HL-60/S4 (cell line): Measurements from ENCODE around the gene NAV1.
"Not testable (repeated sequence)": the region's sequence is repeated elsewhere in the genome, so short reads cannot be mapped to it uniquely, and the experiment has no call there.

ENCODE experiments used
- in situ Hi-C: fragments of 300-500 bp; cut with MboI; formaldehyde crosslinking; loops from 2 replicates; pipeline ENCODE4 v1.14.3; 2022; ENCODE audit warnings: low sequenced_read_pairs

The NAV1 gene

DNA sequence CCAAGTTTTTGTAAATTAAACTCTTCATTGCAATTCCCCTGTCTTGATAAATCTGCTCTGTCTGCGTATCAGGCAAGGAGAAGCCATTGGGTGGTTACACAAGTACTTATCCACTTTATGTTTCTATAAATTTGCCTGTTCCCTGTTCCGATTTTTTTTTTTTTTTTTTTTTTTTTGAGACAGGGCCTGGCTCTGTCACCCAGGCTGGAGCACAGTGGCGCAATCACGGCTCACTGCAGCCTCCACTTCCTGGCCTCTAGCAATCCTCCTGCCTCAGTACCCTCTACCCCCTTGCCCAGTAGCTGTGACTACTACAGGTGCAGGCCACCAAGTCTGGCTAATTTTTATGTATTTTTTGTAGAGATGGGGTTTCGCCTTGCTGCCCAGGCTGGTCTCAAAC, 20.9 kb upstream of the NAV1 start:
- in situ Hi-C loops, result no loop called here

DNA sequence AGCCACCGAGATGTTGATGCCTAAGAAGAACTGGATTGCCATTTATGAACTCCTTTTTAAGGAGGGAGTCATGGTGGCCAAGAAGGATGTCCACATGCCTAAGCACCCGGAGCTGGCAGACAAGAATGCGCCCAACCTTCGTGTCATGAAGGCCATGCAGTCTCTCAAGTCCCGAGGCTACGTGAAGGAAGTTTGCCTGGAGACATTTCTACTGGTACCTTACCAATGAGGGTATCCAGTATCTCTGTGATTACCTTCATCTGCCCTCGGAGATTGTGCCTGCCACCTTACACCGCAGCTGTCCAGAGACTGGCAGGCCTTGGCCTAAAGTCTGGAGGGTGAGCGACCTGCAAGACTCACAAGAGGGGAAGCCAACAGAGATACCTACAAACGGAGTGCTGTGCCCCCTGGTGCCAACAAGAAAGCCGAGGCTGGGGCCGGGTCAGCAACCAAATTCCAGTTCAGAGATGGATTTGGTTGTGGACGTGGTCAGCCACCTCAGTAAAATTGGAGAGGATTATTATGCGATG, 18.8 kb upstream of the NAV1 start:
- in situ Hi-C loops, result not testable (repeated sequence)

DNA sequence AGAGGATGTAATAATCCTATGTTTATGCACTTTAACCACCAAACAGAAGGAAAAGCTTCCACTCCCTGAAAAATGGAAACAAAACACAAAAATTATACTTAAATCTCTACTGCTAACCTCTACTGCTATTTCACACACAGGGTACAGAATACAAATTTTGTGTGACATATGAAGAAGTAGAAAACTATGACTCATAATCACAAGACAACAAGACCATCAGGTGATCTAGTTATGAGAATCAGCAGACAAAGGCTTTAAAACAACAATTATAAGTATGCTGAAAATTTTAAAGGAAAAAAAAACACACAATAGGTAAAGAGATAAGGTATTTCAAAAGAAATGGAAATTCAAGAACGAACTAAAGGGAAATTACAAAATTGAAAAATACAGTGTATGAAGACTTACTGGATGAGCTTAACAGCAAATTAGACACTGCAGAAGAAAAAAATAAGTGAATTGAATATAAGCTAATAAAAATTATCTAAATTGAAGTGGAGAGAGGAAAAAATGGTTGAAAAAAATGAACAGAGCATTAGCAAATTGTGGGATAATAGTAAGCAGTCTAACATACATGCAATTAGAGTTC, 13.6 kb upstream of the NAV1 start:
- in situ Hi-C loops, result no loop called here

DNA sequence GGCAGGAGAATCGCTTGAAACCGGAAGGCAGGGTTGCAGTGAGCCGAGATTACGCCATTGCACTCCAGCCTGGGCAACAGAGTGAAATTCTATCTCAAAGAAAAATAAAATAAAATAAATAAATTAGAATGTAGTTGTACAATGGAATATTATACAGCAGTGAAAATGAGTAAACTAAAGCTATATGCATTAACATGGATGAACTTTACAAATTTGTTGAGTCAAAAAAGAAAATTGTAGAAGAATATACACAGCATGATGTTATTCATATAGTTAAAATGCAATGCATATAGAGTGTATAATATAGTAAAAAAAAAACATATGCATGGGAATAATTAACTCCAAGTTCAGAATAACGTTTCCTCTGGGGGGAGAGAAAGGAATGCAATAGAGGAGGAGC, 11.0 kb upstream of the NAV1 start:
- in situ Hi-C loops, result no loop called here

DNA sequence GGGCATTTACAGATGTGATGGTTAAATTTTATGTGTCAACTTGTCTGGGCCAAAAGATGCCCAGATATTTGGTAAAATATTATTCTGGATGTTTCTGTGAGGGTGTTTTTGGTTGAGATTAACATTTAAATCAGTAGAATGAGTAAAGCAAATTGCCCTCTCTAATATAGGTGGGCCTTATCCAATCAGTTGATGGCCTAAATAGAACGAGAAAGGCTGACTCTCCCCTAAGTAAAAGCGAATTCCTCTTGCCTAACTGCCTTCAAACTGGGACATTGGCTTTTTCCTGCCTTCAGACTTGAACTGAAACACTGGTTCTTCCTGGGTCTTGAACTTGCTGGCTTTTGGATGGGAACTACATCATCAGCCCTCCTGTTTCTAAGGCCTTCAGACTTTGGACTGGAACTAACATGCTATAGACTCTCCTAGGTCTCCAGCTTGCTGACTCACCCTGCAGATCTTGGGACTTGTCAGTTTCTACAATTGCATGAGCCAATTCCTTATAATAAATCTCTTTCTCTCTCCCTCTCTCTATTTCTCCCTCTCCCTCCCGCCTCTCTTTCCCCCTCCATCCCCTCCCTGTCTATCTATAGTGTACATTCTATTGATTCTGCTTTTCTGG, 10.2 kb upstream of the NAV1 start:
- in situ Hi-C loops, result no loop called here

DNA sequence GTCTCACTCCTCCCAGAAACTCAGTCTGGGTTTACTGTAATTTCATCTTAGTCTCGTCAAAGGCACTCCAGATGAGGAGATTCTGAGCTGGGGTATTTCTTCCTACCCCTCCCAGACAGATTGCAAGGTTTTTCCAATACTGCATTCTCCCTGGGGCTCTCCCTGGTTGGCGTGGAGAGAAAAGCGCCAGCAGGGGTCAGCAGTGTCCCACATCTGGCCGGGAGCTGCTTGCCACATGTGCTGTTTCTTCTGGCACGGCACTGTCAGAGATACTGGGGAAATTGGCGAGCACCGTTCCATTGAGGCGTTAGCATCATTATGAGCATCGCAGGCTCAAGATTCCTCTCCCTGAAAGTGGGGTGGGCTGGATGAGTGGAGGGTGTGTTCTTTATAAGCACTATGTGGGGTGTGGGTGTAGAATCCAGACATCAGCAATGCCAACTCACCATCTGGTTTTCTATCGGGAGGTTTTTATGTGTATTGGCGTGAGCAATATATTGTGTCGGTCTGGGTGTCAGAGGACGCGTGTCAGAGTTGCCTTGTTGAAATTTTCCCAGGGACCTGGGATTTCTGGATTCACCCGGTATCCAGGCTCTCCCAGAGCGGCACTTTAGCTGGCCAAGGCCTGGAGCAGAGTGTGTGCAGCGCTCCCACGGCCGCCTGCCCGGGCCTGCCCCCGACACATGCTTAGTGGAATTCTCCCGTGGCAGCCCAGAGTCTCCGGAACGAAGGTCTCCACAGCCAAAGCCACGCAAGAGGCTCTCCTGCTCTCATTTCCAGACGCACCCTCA, 8.0 kb upstream of the NAV1 start:
- in situ Hi-C loops, result no loop called here

DNA sequence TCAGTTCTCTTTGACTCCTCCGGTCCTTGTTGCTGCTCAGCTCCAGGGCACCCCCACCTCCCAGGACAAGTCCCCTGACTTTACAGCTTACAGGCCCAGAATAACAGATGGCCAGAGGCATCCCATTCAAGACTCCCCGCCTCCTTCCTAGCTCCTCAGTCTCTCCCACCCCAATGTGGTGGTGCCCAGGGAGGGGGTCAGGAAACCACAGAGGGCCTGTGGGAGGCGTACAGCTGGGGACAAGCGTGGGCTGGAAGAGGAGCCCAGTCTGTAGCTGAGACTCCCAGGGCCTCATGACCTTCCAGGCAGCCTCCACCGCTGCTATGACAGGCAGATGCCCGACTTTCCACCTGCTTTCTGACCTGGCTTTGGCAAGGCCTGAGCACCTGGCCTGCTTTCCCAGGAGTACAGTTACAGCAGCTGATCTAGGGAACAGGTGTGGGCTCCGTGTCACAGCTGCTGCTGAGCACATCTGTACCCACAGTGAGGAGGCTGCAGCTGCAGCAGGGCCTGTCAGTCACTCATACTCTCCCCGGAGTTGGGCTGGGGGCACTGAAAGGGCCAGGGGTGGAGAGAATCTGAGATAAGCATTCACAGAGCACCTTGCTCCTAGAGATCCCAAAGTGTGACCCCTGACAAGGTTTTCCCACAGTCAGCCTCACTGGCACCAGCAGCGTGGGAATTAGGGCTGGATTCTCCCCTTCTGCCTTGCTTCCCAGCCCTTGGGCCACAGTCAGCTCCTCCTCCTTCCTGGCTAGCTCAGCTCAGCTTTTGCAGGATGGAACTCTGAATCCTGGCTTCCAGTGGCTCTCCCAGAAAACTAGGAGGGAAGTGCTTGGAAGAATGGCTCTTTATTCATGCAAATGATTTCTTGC, 7.1 kb upstream of the NAV1 start:
- in situ Hi-C loops, result no loop called here

DNA sequence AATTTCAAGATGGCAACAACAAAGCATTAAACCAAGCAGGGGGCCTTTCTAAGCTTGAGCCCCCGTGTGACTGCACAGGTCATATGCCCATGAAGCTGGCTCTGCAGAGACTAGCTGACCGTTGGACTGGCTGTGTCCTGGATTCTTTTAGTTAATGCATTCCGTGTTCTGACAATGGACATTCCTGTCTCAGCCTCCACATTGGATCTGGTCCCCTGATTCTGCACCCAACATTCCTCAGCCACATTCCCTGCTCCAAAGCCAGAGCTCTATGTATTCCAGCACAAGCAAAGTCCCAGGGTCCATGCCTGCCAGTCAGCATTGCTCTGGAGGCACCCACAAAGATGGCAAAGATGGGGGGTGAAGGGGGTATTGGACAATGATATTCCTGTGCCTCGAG, 5.1 kb upstream of the NAV1 start:
- in situ Hi-C loops, result no loop called here

DNA sequence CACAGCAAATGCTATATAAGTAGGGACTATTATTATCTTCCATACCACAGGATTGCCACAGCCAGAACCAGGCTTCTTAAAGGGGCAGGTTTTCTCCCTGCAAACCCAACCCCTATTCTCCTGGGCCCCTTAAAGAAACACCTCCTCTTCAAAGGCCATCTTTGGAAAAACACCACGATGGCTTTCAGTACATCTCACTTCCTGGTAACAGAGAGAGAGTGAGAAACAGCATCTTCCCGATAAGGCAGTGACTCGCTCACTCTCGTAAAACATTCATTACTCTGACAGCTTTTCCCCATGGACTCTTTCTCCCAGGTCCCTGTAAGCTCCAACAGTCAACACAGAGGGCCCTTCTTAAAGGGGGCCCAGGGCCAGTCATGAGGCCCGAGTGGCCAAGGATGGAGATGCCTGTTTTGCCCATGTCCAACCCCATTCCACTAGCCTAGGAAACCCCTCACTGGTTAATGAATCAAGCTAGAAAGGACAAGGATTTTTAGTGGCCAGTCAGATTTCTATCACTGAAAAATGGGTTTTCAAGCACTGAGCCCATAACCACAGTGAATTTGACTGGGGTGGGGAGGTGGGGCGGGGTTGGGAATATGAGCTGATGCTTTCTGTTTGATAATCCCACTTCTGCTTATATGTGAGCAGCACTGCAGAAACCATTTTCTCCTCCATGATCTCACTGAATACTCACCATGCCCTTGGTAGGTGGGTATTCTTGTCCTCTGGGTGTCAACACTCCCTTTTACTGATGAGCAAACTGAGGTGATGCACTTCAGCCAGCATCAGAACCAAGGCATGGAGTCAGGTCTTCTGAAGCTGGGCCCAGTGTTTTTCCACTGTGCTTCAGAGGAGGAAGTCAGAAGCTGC, 3.6 kb upstream of the NAV1 start:
- in situ Hi-C loops, result no loop called here

DNA sequence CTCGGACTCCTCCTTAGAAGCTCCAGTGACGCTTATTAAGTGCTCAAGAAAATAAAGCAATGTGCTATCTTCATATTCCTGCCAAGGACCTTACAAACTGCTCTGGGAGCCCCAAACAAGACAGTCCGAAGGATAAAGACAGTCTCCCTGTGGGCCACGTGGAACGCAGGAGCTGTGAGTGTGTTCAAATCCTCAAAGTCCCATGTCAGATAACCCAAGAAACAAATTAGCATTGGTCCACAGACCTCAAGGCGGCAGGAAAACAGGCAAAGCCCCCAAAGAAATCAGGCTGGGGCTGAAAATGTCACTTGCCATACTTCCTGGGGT, 3.0 kb upstream of the NAV1 start:
- in situ Hi-C loops, result no loop called here

DNA sequence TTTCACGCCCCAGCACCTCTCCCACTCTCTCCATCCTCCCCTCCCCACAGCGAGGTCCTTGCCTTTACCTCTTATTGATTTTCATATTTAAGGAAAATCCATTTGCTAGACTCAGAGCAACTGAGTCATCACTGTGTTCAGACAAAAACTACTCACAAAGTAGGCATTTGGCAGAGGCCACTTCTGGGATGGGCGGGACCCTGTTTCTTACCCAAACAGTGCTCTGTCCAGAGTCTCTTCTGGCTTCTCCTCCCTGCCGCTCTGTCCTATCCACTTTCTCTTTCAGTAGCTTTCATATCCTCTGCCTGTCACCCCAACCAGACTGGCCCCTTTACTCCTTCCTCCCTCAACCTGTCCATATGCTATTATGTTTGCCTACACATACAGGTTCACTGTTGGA, 2.4 kb upstream of the NAV1 start:
- in situ Hi-C loops, result no loop called here

DNA sequence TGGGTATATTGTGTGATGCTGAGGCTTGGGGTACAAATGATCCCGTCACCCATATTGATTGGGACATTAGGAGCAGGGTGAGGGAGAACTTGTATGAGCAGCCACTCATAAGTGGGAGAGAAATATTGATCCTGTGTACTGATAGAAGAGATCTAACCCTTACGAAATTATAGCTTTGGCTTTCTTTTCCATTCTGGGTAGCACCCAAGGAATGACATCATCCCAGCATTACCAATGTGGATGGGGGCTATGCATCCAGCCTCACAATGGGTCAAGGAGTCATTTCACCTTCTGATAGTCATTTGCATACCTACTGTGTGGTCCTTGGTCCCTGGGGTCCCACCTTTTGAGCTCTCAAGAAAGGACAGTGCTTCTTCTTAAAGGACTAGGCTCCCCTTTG, 1.9 kb upstream of the NAV1 start:
- in situ Hi-C loops, result no loop called here

DNA sequence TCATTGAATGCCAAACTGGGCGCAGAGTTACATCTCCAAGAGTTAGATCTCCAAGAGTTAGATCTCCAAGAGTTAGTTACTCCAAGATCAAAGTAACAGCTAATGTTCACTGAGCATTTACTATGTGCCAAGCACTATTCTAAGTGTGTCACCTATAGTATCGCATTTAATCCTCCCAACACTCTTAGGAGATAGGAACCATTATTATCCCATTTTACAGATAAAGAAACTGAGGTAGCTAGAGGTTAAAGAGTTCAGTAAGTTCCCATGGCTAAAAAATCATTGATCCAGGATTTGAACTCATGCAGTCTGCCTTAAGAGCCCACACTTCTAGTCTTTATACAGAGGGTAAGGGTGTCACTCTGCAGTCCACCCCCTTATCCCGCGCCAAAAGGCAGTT, 1.5 kb upstream of the NAV1 start:
- in situ Hi-C loops, result no loop called here

DNA sequence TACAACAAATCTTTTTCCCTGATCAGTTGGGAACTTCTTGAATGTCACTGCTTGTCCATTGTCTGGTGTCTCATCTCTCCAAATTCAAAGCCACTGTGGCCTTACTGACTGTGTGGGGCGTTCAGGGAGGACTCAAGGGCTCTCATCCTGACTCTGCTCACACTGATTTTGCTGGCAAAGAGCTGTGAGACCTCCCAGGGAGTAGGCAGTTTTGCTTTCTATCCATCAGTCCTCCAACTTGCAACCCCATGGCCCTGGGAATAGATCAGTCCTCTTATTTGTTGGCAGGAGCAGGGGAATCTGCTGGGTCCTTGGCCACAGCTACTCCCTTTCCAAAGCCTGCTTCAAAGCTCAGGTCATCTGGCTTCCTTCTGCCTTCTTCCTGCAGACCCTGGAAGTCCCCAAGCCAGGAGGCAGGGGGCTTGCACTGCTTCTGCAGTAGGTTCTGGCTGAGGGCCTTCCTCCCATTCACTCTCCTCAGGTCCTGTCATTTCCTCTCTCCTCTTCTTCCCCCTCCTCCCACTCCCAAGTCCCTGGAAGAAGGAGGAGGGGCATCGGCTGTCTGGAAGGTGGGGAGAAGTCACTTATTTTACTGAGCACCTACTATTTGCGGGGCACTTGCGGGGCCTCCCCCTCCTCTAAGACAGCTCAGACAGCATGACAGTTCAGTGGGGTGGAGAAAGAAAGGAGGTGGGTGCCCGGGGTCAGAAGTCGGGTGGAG, 876 bp upstream of the NAV1 start:
- in situ Hi-C loops, result no loop called here

DNA sequence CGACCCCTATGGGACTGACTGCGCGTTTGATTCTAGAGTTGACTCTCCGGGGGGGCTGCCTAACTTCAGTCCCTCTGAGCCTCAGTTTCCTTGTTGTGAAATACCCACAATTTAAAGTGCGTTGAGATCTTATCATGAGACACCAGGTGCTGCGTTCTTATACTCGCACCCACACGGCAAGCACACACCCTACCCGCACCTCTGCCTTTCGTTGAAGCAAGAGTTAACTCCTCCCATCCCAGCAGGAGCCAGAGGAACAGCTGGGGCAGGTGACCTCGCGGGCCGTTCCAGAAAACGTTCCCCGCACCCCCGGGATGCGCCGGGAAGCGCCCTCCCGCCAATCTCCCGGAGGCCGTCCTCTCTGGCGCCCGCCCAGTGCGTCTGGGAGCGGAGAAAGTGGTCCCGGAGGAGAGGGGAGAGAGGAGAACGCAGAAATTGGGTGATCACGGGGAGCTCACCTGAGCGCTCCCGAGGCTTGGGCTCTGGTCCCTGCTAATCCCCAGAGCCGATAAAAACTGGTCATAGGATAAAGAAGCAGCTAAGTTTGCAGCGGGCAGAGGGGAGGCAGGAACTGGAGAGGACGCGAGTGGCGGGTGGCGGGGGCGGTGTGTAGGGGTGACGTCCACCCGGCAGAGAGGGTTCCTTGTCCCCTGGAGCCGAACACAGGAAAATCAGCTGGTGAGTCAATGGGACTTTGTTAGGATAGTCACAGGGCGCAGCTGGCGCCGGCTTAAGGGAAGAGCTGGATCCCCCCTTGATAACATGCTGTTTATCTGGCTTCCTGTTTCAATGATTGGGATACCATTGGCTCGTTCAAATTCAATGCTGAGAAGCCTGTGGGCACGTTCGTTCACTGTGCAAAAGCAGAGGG, 869 bp downstream of the NAV1 start:
- in situ Hi-C loops, result no loop called here

DNA sequence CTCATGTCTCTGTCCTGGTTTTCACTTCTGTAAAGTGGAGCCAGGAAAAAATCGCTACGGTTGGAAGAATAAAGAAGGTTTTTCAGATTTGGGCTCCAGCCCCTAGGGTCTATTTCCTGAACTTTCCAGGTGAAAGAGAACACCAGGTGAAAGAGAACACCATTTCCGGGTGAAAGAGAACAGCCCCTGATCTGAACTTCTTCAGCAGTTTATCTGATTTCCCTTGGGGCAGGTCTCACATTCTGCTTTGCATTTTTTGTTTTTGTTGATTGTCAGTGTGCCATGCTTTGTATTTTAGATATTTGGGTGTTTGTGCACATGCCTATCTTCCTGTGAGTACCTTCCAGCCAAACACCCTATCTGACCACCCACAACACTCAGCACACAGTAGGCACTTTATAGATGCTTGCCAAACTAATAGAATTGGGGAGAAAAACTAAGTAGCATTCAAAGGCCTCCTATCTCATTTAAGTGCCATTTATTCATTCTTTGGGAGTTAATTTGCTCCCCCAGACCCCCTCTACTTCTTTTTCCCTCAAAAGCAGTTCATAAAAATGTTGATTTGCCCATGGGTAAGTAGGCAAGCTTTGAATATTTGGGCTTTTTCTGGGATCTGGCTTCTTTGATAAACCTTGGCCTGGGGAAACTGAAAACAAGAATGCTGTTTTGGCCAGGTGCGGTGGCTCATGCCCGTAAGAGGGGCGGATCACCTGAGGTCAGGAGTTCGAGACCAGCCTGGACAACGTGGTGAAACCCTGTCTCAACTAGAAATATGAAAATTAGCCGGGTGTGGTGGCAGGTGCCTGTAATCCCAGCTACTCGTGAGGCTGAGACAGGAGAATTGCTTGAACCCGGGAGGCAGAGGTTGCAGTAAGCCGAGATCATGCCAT, 2.2 kb downstream of the NAV1 start:
- in situ Hi-C loops, result no loop called here

DNA sequence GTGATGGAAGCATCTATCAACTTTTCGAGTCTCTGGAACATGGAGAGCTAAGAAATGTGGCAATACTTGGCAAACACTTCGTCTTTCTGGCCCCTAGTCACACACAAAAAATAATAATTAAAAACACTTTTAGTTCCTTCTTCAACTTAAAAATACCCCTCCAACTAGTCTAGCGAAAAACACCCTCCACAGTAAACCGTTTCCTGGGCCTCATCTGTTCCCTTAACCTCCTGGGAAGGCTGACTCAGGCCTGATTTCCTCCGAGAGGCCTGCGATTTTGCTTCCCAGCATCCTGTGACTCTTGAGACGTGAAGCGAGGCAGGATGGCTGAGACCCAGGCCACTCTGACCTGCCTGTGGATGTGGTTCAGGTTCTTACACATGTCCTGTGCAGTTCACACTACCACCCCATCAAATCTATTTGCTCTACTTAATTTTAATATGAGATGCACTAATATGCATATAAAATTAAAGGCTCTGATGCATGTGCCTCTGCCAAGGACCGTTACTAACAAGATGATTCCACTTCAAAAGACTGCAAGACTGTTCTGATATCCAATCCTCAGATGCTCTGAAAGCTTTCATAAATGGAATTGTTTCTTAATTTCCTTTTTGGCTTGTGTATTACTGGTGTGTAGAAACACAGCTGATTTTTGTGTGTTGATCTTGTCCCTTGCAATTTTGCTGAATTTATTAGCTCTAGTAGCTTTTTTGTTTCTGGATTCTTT, 3.5 kb downstream of the NAV1 start:
- in situ Hi-C loops, result no loop called here
